SK-N-SH (cell line): Measurements from ENCODE around the gene RTN4. TPM values are rescaled to one million over a fixed set of nuclear protein-coding genes. Genes with fewer than 3 reads are reported as not detected.

Experiments
- CTCF ChIA-PET: fragments of 300-600, 350-600 bp; formaldehyde crosslinking; extraction: SDS; loops from one replicate; lab custom pipeline; 2021; lab: Yijun Ruan, JAX
- POLR2A ChIA-PET: fragments of 350-600 bp; sonication (Branson Sonifier 250); formaldehyde crosslinking; extraction: SDS; loops from one replicate; lab custom pipeline; 2020; ENCODE audit warnings: antibody characterized with exemption, inconsistent platforms; lab: Yijun Ruan, JAX
- DNase-seq: peaks from one replicate; pipeline ENCODE4 v3.0.0; 2012
- H2AFZ ChIP-seq: fragments of 200-600 bp; sonication (generic); 2 replicates; pipeline ENCODE4 v1.8.1; 2016; ENCODE audit warnings: antibody characterized with exemption, mild to moderate bottlenecking, low read depth
- H3F3A ChIP-seq: fragments of 200-600 bp; sonication (generic); replicated peaks from 2 replicates; pipeline ENCODE3; 2016; ENCODE audit warnings: antibody characterized with exemption, mild to moderate bottlenecking; ENCODE audit not compliant: insufficient read depth
- H3K27ac ChIP-seq, 2 experiments: fragments of 200-500 bp in 1 of 2; fragments of 200-600 bp in 1 of 2; sonication (Bioruptor generic) in 1 of 2; sonication (generic), shearing (Covaris generic) in 1 of 2; 2 replicates each; pipeline versions ENCODE4 v1.5.1 to v1.6.1; 2014 to 2016; ENCODE audit warnings: low read depth in 2 of 2, inconsistent platforms in 1 of 2, low read length in 1 of 2, mild to moderate bottlenecking in 1 of 2, mixed read lengths in 1 of 2
- H3K27me3 ChIP-seq: fragments of 200-600 bp; sonication (generic), shearing (Covaris generic); 2 replicates; pipeline ENCODE4 v1.6.1; 2016; ENCODE audit warnings: mixed run types; ENCODE audit not compliant: insufficient read depth
- H3K36me3 ChIP-seq, 2 experiments: fragments of 200-500 bp in 1 of 2; fragments of 200-600 bp in 1 of 2; sonication (Bioruptor generic) in 1 of 2; sonication (generic) in 1 of 2; replicated peaks in 1 of 2; 2 replicates each; pipeline versions ENCODE3 to v1.5.1; 2014 to 2016; ENCODE audit warnings: low read length in 1 of 2, mild to moderate bottlenecking in 1 of 2; ENCODE audit not compliant: insufficient read depth in 2 of 2, control insufficient read depth in 1 of 2
- H3K4me1 ChIP-seq, 2 experiments: fragments of 200-500 bp in 1 of 2; fragments of 200-600 bp in 1 of 2; sonication (Bioruptor generic) in 1 of 2; sonication (generic), shearing (Covaris generic) in 1 of 2; 2 replicates each; pipeline versions ENCODE4 v1.5.1 to v1.6.1; 2014 to 2016; ENCODE audit warnings: low read depth in 1 of 2, low read length in 1 of 2, mixed run types in 1 of 2; ENCODE audit not compliant: insufficient read depth in 2 of 2, control insufficient read depth in 1 of 2
- H3K4me2 ChIP-seq: fragments of 200-600 bp; sonication (generic), shearing (Covaris generic); 2 replicates; pipeline ENCODE4 v1.6.1; 2017; ENCODE audit warnings: mixed run types
- H3K4me3 ChIP-seq, 2 experiments: fragments of 200-500 bp in 1 of 2; fragments of 200-600 bp in 1 of 2; sonication (Bioruptor generic) in 1 of 2; sonication (generic), shearing (Covaris generic) in 1 of 2; 2 replicates each; pipeline versions ENCODE4 v1.5.1 to v1.8.1; 2014 to 2016; ENCODE audit warnings: low read depth in 2 of 2, inconsistent platforms in 1 of 2, low read length in 1 of 2, mild to moderate bottlenecking in 1 of 2, mixed read lengths in 1 of 2, moderate library complexity in 1 of 2
- H3K79me2 ChIP-seq: fragments of 200-600 bp; sonication (generic); 2 replicates; pipeline ENCODE4 v1.8.1; 2017; ENCODE audit warnings: mild to moderate bottlenecking; ENCODE audit not compliant: insufficient read depth
- H3K9ac ChIP-seq: fragments of 200-600 bp; sonication (generic); 2 replicates; pipeline ENCODE4 v1.6.1; 2017; ENCODE audit warnings: mixed run types
- H3K9me2 ChIP-seq: fragments of 200-600 bp; sonication (generic); 2 replicates; pipeline ENCODE4 v1.6.1; 2017; ENCODE audit warnings: mixed run types
- H3K9me3 ChIP-seq: fragments of 200-600 bp; sonication (generic); 2 replicates; pipeline ENCODE4 v1.6.1; 2017; ENCODE audit warnings: mixed run types, mild to moderate bottlenecking, moderate library complexity
- H4K20me1 ChIP-seq: fragments of 200-600 bp; sonication (generic); 2 replicates; pipeline ENCODE4 v1.6.1; 2017; ENCODE audit warnings: mild to moderate bottlenecking, mixed run types; ENCODE audit not compliant: insufficient read depth
- GATA2 ChIP-seq: sonication (generic); formaldehyde crosslinking; IDR thresholded peaks from 2 replicates; pipeline ENCODE4 v1.5.0; 2020; ENCODE audit warnings: mild to moderate bottlenecking, missing genetic modification reagents
- IRF3 ChIP-seq: fragments of 150-350 bp; IDR thresholded peaks from 2 replicates; pipeline ENCODE4 v1.6.1; 2016; ENCODE audit warnings: mild to moderate bottlenecking, low read depth, low read length
- MEF2A ChIP-seq: IDR thresholded peaks from 2 replicates; pipeline ENCODE4 v1.4.0; 2012; ENCODE audit warnings: low read depth, borderline replicate concordance
- RAD21 ChIP-seq: IDR thresholded peaks from 2 replicates; pipeline ENCODE4 v1.6.1; 2012; ENCODE audit warnings: mild to moderate bottlenecking, low read length
- RXRA ChIP-seq: IDR thresholded peaks from 2 replicates; pipeline ENCODE4 v1.4.0; 2012; ENCODE audit warnings: low read depth, mild to moderate bottlenecking, borderline replicate concordance
- SMC3 ChIP-seq: IDR thresholded peaks from 2 replicates; pipeline ENCODE4 v1.6.1; 2012; ENCODE audit warnings: low read depth, low read length, improper control_type of control experiment
- WGBS: methylation state at CpG from one replicate; pipeline ENCODE4 v1.1.6; 2017; ENCODE audit warnings: low lambda C conversion rate; 5-methylcytosine and 5-hydroxymethylcytosine counted together
- polyA plus RNA-seq, 3 experiments: library from polyadenylated mRNA; depleted of rRNA; stranded (reverse); fragments of >200 nt; gene quantifications; 2 replicates each; pipeline ENCODE4 v1.2.3, GENCODE V29; 2012
- TF ChIP-seq, protein P1 (sequence below): IDR thresholded peaks from 2 replicates; pipeline ENCODE4 v1.4.0; 2012; ENCODE audit warnings: low read depth, borderline replicate concordance

Gene RTN4
- polyA plus RNA-seq, 1 of the 3 experiments (the other 2 are of a cell fraction) = 315 TPM

DNA sequence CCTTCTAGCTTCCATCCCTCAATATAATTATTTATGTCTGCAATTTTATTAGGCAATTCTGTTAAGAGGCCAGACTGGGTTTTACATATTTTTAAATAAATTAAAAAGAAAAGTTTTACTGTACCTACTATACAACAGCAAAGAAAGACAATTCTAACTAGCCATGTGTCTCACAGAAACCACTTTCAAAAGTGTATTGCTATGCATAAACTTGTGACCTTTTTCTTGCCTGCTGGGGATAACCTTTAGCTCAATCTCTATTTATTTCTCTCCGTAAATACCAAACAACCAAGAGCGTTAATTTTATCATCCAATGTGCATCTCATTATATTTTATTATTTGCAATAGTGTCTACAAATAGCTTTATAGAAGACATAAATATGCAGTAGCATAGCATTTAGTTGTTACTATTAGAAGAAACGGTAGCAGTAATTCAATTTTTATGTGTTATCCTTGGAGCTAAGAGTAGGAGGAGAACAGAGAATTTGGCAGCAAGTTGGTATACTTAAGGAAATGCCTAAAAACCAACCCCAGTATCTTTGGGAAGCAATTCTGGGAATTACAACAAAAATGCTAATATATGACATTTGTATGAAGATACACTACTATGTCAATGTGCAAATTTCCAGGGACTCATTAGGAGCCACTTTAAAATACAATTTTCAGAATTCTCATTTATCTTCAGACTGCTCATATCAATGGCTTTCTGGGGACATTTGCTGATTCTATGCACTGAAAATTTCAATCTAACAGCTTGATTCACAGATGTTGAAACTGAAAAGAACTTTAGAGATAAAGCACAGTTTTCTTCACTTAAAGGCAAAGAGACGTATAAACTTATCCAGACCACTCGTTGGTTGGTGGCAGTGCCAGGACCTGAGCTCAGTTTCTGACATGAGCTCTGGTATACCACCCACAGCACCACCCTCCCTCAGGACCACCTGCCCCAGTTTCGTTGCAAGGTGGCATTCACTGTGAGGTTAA is 23.0 kb upstream of the RTN4 start:
- no peaks in the 10 kb centered on the region for H3F3A ChIP-seq

DNA sequence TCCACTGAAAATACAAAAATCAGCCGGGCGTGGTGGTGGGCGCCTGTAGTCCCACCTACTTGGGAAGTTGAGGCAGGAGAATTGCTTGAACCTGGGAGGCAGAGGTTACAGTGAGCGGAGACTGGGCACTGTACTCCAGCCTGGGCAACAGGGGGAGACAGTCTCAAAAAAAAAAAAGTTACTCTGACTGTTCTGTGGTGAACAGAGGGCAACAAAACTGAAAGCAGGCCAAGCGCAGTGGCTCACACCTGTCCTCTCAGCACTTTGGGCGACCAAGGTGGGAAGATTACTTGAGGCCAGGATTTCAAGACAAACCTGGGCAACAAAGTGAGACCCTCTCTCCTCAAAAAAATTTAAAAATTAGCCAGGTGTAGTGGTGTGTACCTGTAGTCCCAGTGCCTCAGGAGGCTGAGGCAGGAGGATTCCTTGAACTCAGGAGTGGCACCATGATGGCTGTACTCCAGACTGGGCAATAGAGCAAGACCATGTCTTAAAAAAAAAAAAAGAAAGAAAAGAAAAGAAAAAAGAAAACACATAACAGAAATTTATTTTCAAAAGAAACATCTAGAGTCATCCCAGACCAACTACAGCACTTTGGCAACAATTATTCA is 13.6 kb upstream of the RTN4 start:
- no peak for DNase-seq
- no peaks in the 10 kb centered on the region for H3K27me3 ChIP-seq
- H3K9ac ChIP-seq = no peak overlapping the region
- CTCF ChIA-PET = no interaction called here
- H3K27ac ChIP-seq = no peak overlapping the region
- no peak overlapping the region for H3K4me2 ChIP-seq
- TF ChIP-seq, protein P1, sequence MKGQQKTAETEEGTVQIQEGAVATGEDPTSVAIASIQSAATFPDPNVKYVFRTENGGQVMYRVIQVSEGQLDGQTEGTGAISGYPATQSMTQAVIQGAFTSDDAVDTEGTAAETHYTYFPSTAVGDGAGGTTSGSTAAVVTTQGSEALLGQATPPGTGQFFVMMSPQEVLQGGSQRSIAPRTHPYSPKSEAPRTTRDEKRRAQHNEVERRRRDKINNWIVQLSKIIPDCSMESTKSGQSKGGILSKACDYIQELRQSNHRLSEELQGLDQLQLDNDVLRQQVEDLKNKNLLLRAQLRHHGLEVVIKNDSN = no peak
- TF ChIP-seq RAD21 (peak; percentile 19; the same call in 1 of the 2 replicates), MEF2A (no peak), IRF3 (no peak), GATA2 (CRISPR knock-in tag) (no peak), SMC3 (0 out of 2 replicates have a peak, but pooled peaks have one; percentile 15)
- no peaks in the 10 kb centered on the region for H4K20me1 ChIP-seq
- H3K4me3 ChIP-seq = no peak overlapping the region
- POLR2A ChIA-PET = no interaction called here
- H3K79me2 ChIP-seq = no peaks in the 10 kb centered on the region
- no peaks in the 10 kb centered on the region for H3K9me3 ChIP-seq
- H3K9me2 ChIP-seq = no peaks in the 10 kb centered on the region
- H3F3A ChIP-seq = no peaks in the 10 kb centered on the region
- no peak overlapping the region for H2AFZ ChIP-seq
- H3K36me3 ChIP-seq = no peaks in the 10 kb centered on the region
- 91% methylated on average over 6 of the region's 6 CpGs for whole genome bisulfite sequencing
- no peaks in the 10 kb centered on the region for H3K4me1 ChIP-seq

More for the DNA sequence above, 23.0 kb upstream of the RTN4 start:
- no peaks in the 10 kb centered on the region for H3K79me2 ChIP-seq
- 89% methylated on average over 6 of the region's 6 CpGs for WGBS
- H3K9me3 ChIP-seq = no peaks in the 10 kb centered on the region
- DNase-seq = no peak
- H3K4me1 ChIP-seq = no peaks in the 10 kb centered on the region
- TF ChIP-seq MEF2A (no peak), RXRA (no peak)
- no peak overlapping the region for H3K4me2 ChIP-seq
- no peaks in the 10 kb centered on the region for H3K9me2 ChIP-seq
- no peaks in the 10 kb centered on the region for H3K36me3 ChIP-seq
- no peak overlapping the region for H3K9ac ChIP-seq
- CTCF ChIA-PET = interaction anchor here (0.6 to 1.6 kb wide), 5 partner anchors 9 to 220 kb away, joined by 3 read pairs; no protein-coding TSS in a partner anchor
- POLR2A ChIA-PET = no interaction called here
- H3K4me3 ChIP-seq = no peak overlapping the region
- H4K20me1 ChIP-seq = no peaks in the 10 kb centered on the region
- H3K27ac ChIP-seq = no peak overlapping the region
- H3K27me3 ChIP-seq = no peaks in the 10 kb centered on the region
- H2AFZ ChIP-seq = no peak overlapping the region
